Neural progenitor cell (in vitro differentiated cells): ENCODE results near the gene IL16.

Experiments used
- EZH2phosphoT487 ChIP-seq: fragments of 200-600 bp; sonication (generic); IDR thresholded peaks from 2 replicates; pipeline ENCODE4 v1.6.1; 2017; ENCODE audit warnings: antibody characterized with exemption
- TF ChIP-seq, protein P1 (sequence below): fragments of 200-600 bp; sonication (generic); IDR thresholded peaks from 2 replicates; pipeline ENCODE4 v1.5.1; 2017; ENCODE audit warnings: antibody characterized with exemption, mild to moderate bottlenecking

DNA sequence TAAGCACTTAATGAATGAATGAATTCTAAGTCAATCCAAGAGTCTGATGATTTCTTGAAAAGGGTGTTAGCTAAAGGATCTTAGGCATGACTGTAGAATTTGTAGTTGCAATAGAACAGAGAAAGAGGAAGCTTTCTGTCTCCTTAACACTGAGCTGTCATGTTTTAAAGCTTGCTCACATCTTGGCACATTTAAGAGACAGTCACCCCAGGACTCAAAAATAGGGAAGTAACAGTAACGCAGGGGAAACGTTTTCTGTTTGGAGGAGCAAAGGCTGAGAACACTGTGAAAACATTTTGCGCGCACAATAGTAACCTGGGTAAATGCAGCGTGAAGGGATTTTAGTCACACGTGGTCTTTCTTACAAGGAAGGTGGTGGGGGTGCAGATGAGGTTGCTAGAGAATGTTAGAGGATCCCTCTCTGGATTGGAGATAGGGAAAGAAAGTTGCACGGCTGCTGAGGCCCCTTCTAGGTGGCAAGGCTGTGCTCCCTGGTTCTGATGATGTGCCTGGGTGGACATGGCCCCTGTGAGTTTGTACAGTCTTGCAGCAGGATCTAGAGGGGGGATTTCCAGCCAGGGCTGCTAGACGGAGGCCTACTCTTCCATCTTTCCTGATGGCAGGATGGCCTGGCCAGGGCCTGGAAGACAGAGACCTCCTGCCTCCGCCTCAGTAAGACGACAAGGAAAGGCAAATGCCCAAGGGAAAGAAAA is 115.2 kb downstream of the IL16 start:
- TF ChIP-seq, protein P1, sequence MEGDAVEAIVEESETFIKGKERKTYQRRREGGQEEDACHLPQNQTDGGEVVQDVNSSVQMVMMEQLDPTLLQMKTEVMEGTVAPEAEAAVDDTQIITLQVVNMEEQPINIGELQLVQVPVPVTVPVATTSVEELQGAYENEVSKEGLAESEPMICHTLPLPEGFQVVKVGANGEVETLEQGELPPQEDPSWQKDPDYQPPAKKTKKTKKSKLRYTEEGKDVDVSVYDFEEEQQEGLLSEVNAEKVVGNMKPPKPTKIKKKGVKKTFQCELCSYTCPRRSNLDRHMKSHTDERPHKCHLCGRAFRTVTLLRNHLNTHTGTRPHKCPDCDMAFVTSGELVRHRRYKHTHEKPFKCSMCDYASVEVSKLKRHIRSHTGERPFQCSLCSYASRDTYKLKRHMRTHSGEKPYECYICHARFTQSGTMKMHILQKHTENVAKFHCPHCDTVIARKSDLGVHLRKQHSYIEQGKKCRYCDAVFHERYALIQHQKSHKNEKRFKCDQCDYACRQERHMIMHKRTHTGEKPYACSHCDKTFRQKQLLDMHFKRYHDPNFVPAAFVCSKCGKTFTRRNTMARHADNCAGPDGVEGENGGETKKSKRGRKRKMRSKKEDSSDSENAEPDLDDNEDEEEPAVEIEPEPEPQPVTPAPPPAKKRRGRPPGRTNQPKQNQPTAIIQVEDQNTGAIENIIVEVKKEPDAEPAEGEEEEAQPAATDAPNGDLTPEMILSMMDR = no peak
- no peak for TF ChIP-seq EZH2phosphoT487
